Measurements from ENCODE around the gene NAALAD2.

The NAALAD2 gene

DNA sequence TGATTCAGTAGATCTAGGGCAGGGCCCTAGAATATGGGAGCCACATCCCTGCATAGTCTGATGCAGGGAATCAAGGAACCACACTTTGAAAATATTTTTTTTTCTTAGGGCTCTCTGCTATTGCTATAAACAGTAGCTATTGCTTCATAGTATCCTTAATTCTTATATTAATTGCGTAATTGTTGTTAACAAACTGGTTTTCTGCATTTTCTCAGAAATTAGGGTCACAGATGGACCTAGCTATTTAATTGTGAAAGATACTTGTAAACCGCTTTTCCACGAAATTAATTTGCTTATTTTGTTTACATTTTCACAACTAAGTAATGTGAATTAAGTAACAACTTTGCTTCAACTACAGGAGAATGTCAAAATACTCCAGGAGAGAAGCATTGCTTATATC lies 34.1 kb downstream of the NAALAD2 start:
- Histone ChIP-seq H3K4me2 (ENCODE audit: low read depth, low read length) (no peak overlapping the region), H4K20me1 (ENCODE audit: insufficient read depth, low read length) (no peaks in the 10 kb centered on the region), H3K27me3 (replicated peaks; ENCODE audit: insufficient read depth, low read length) (no peaks in the 10 kb centered on the region), H3K9me3 (replicated peaks; ENCODE audit: insufficient read depth, low read length) (no peaks in the 10 kb centered on the region), H3K4me1 (ENCODE audit: low read length) (no peaks in the 10 kb centered on the region), H3K4me3 (ENCODE audit: low read length) (no peak overlapping the region), H2AFZ (ENCODE audit: low read length) (no peak overlapping the region), H3K9me2 (replicated peaks; ENCODE audit: insufficient read depth, low read length) (no peaks in the 10 kb centered on the region), H3K79me2 (ENCODE audit: low read length) (no peaks in the 10 kb centered on the region), H3F3A (ENCODE audit: insufficient read depth, low read length) (no peaks in the 10 kb centered on the region), H3K27ac (ENCODE audit: low read length) (no peak overlapping the region), H3K36me3 (replicated peaks; ENCODE audit: insufficient read depth, low read length) (no peaks in the 10 kb centered on the region), H3K9ac (ENCODE audit: low read length) (no peak overlapping the region)
- TF ChIP-seq EZH2 (optimal IDR thresholded peaks at IDR 0.05; ENCODE audit: low read depth, low read length) = no peak
- TF ChIP-seq, protein P1, sequence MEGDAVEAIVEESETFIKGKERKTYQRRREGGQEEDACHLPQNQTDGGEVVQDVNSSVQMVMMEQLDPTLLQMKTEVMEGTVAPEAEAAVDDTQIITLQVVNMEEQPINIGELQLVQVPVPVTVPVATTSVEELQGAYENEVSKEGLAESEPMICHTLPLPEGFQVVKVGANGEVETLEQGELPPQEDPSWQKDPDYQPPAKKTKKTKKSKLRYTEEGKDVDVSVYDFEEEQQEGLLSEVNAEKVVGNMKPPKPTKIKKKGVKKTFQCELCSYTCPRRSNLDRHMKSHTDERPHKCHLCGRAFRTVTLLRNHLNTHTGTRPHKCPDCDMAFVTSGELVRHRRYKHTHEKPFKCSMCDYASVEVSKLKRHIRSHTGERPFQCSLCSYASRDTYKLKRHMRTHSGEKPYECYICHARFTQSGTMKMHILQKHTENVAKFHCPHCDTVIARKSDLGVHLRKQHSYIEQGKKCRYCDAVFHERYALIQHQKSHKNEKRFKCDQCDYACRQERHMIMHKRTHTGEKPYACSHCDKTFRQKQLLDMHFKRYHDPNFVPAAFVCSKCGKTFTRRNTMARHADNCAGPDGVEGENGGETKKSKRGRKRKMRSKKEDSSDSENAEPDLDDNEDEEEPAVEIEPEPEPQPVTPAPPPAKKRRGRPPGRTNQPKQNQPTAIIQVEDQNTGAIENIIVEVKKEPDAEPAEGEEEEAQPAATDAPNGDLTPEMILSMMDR (IDR thresholded peaks at IDR 0.05; ENCODE audit: low read length) = no peak
- no peak for TF ChIP-seq EZH2phosphoT487 (IDR thresholded peaks at IDR 0.05; ENCODE audit: low read length)
- no peak for DNase-seq

DNA sequence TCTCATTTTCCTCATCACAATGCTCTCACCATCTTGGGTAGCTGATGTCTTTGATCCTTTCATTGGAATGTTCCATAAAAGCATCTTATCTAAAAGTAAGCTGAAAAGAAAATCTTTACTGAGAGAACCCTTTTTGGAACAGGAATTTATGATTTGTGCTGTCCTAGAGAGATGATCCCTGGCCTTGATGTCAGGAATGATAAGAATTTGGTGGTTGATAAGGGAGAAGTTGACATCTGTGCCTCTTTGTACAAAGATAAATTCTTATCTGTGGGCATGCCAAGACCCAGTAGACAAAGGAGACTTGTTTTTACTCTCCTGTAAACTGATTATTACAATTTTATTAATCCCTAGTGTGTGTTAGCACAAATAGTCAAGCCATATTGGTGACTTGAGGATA lies 36.9 kb downstream of the NAALAD2 start:
- Histone ChIP-seq H4K20me1 (ENCODE audit: insufficient read depth, low read length) (no peaks in the 10 kb centered on the region), H3K79me2 (ENCODE audit: low read length) (no peaks in the 10 kb centered on the region), H3K36me3 (replicated peaks; ENCODE audit: insufficient read depth, low read length) (no peaks in the 10 kb centered on the region), H3K9ac (ENCODE audit: low read length) (no peak overlapping the region), H3K4me1 (ENCODE audit: low read length) (no peaks in the 10 kb centered on the region), H3K4me2 (ENCODE audit: low read depth, low read length) (no peak overlapping the region), H3K27me3 (replicated peaks; ENCODE audit: insufficient read depth, low read length) (no peaks in the 10 kb centered on the region), H3K9me2 (replicated peaks; ENCODE audit: insufficient read depth, low read length) (no peaks in the 10 kb centered on the region), H2AFZ (ENCODE audit: low read length) (no peak overlapping the region), H3K4me3 (ENCODE audit: low read length) (no peak overlapping the region), H3K9me3 (replicated peaks; ENCODE audit: insufficient read depth, low read length) (no peaks in the 10 kb centered on the region), H3K27ac (ENCODE audit: low read length) (no peak overlapping the region), H3F3A (ENCODE audit: insufficient read depth, low read length) (no peaks in the 10 kb centered on the region)
- no peak for DNase-seq
- TF ChIP-seq EZH2phosphoT487 (IDR thresholded peaks at IDR 0.05; ENCODE audit: low read length) = no peak
- TF ChIP-seq, protein P1 (IDR thresholded peaks at IDR 0.05; ENCODE audit: low read length) = no peak
- TF ChIP-seq EZH2 (optimal IDR thresholded peaks at IDR 0.05; ENCODE audit: low read depth, low read length) = no peak

DNA sequence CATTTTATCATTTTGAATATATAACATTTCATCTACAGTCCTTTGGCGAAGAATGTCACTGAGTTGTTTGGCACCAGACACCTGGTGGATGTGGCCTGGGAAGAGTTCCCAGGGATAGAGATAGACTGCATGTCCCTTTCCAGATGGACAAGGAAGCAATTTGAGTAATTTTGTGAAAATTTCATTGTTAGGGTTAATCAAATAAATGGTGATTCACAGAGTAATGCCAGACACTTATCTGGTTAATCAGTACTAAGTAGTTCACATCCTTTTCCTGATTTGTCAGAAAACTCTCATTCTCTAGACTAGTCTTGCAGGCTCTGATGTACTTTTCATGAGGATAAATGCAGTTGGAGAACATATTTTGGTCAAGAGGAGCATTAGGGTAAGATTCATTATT lies 41.6 kb downstream of the NAALAD2 start:
- H3K4me1 ChIP-seq (ENCODE audit: low read length) = no peaks in the 10 kb centered on the region

More for the DNA sequence above, 41.6 kb downstream of the NAALAD2 start:
- TF ChIP-seq EZH2 (optimal IDR thresholded peaks at IDR 0.05; ENCODE audit: low read depth, low read length) = no peak
- no peak for TF ChIP-seq EZH2phosphoT487 (IDR thresholded peaks at IDR 0.05; ENCODE audit: low read length)
- TF ChIP-seq, protein P1 (IDR thresholded peaks at IDR 0.05; ENCODE audit: low read length) = no peak
- Histone ChIP-seq H3K4me2 (ENCODE audit: low read depth, low read length) (no peak overlapping the region), H4K20me1 (ENCODE audit: insufficient read depth, low read length) (no peaks in the 10 kb centered on the region), H3K79me2 (ENCODE audit: low read length) (no peaks in the 10 kb centered on the region), H3K9me2 (replicated peaks; ENCODE audit: insufficient read depth, low read length) (no peaks in the 10 kb centered on the region), H3K9me3 (replicated peaks; ENCODE audit: insufficient read depth, low read length) (no peaks in the 10 kb centered on the region), H2AFZ (ENCODE audit: low read length) (no peak overlapping the region), H3K9ac (ENCODE audit: low read length) (no peak overlapping the region), H3K27me3 (replicated peaks; ENCODE audit: insufficient read depth, low read length) (no peaks in the 10 kb centered on the region), H3K27ac (ENCODE audit: low read length) (no peak overlapping the region), H3F3A (ENCODE audit: insufficient read depth, low read length) (no peaks in the 10 kb centered on the region), H3K36me3 (replicated peaks; ENCODE audit: insufficient read depth, low read length) (no peaks in the 10 kb centered on the region), H3K4me3 (ENCODE audit: low read length) (no peak overlapping the region)
- DNase-seq = no peak

All from MM.1S (cell line).